GM12872 (cell line): ENCODE measurements around the gene DEFB132.

Experiments
- CTCF ChIP-seq: IDR thresholded peaks from 3 replicates; pipeline ENCODE4 v1.5.1; 2011; ENCODE audit warnings: low read depth, mild to moderate bottlenecking, low read length, moderate library complexity; ENCODE audit not compliant: insufficient read depth

The DEFB132 gene

GRCh38 chr20:301886-302848 is 44.6 kb downstream of the DEFB132 start:
- no peak for TF ChIP-seq CTCF

DNA sequence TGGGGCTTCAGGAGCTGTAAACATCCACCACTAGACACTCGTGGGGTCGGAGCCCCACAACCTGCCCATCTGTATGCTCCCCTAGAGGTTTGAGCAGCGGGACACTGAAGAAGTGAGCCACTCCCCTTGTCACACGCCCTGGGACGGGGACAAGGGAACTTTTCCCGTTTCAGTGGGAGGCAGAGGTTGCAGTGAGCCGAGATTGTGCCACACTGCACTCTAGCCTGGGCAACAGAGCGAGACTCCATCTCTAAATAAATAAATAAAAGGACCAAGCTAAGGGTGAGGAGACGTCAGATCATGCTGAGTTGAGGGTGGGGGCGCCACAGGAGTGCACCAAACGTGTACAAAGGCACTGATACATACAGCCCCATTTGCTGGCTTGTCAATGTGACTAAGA is 48.2 kb downstream of the DEFB132 start:
- no peak for TF ChIP-seq CTCF

GRCh38 chr20:308427-309038 is 51.0 kb downstream of the DEFB132 start:
- no peak for TF ChIP-seq CTCF

- TF ChIP-seq CTCF: no peak
Measured at GRCh38 chr20:309306-309840, 51.8 kb downstream of the DEFB132 start.

GRCh38 chr20:309841-310644 is 52.5 kb downstream of the DEFB132 start:
- no peak for TF ChIP-seq CTCF

DNA sequence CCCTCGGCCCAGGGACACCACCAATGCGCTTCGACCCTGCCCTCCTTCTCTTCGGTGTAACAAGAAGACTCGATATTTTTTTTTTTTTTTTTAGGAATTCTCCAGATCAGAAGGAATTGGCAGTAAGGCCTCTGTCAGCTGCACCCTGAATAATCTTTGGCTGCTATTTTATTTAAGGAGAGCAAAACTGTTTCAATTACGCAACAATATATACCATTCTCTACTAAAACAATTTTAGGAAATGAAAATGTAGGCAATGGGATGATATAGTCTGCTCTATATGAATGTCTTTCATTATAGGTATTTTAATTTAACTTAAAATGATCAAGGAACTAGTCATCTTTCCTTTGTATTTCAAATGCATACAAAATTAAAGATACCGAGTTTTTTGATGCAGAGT is 53.1 kb downstream of the DEFB132 start:
- no peak for TF ChIP-seq CTCF
